ENCODE results near the gene MAU2. TPM values are rescaled to one million over a fixed set of nuclear protein-coding genes. Genes with fewer than 3 reads are reported as not detected.

The MAU2 gene
- total and polyA plus RNA-seq, 2 of the 13 experiments (the other 11 are each of a cell fraction or from before 2014, with no cell fraction given), result 16.8 to 33.8 TPM

DNA sequence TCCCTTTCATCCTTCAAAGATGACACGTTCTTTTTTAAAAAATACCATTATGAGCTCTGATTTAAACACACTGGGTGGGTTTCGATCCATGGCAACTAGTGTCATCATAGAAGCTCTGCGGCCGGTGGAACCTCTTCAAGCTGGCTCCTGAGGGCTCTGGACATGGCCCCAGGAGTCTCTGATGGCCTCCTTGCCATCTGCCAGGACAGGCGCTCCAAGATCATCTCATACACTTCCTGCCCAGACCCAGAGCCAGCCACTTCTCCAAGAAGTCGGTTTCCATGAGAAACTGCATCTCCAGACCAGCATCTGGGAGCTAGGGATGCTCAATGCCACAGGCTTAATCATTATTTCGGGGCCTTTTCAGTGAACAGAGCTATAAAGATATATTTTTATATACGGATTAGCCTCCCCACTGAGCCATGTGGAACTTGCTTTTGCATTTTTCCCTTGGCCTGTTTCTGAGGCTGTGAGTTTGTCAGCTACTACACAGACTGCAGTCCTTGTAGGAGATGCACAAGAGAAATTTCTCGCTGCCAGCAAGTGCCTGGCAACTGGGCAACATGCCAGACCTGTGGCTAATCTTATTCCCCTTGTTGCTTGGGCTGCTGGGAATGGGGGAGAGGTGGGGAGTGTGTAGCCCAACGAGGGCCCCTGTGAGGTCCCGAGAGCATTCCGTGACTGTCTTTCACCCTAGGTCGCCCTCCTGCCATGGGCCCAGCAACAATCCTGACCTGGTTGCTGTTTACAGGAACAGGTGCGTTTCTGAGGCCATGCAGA lies 16.3 kb upstream of the MAU2 start:
- 98% methylated on average over 9 of the region's 14 CpGs for WGBS (ENCODE audit: low lambda C conversion rate)
- no peaks in the 10 kb centered on the region for H3K27me3 ChIP-seq (ENCODE audit: control insufficient read depth in 1 of 2, insufficient read depth in 2 of 2, low read length in 2 of 2)
- H3K9ac ChIP-seq (ENCODE audit: insufficient read depth, low read depth, low read length), result no peak overlapping the region
- no peak overlapping the region for H2AFZ ChIP-seq (ENCODE audit: low read length)
- in situ Hi-C loops (cut with HindIII; ENCODE audit: extremely low pct_ligation_motif_present, low pct_unique_long_range_greater_than_20kb), result no loop called here
- intact Hi-C loops (cut with micrococcal nuclease; ENCODE audit: unreplicated experiment), result no loop called here
- no peak overlapping the region for H3K4me3 ChIP-seq (replicated peaks in 1 of 3; ENCODE audit: insufficient read depth in 1 of 3, low read depth in 2 of 3, low read length in 3 of 3)
- no peaks in the 10 kb centered on the region for H3K9me3 ChIP-seq (ENCODE audit: low read length)
- H3K27ac ChIP-seq (ENCODE audit: extremely low read length, insufficient read depth, low read length), result no peak overlapping the region
- no peak overlapping the region for H3K4me2 ChIP-seq (ENCODE audit: low read depth, low read length)
- H3K79me2 ChIP-seq (ENCODE audit: insufficient read depth, low read length), result no peaks in the 10 kb centered on the region
- POLR2A ChIA-PET, result no interaction called here
- H3K4me1 ChIP-seq (ENCODE audit: insufficient read depth, low read length), result no peaks in the 10 kb centered on the region
- no TSS peak for BruUV-seq (replicated peaks)
- no peaks in the 10 kb centered on the region for H4K20me1 ChIP-seq (ENCODE audit: insufficient read depth, low read length)
- DNase-seq (ENCODE audit: low spot score) (no peak), FAIRE-seq (no peak), ATAC-seq (no peak)
- CTCF ChIA-PET (ENCODE audit: low intra/inter-chr PET ratio, low total read pairs), result no interaction called here
- H3K36me3 ChIP-seq (replicated peaks in 1 of 2; ENCODE audit: control insufficient read depth in 1 of 2, insufficient read depth in 2 of 2, low read length in 2 of 2), result peaks cover 29 to 83% of the 10 kb centered on the region in 2 experiments; a peak in 4 of 5 replicates
- no peak for TF ChIP-seq SMYD3 (CRISPR knock-in tag; IDR thresholded peaks at IDR 0.05)
- TF ChIP-seq, protein P1, sequence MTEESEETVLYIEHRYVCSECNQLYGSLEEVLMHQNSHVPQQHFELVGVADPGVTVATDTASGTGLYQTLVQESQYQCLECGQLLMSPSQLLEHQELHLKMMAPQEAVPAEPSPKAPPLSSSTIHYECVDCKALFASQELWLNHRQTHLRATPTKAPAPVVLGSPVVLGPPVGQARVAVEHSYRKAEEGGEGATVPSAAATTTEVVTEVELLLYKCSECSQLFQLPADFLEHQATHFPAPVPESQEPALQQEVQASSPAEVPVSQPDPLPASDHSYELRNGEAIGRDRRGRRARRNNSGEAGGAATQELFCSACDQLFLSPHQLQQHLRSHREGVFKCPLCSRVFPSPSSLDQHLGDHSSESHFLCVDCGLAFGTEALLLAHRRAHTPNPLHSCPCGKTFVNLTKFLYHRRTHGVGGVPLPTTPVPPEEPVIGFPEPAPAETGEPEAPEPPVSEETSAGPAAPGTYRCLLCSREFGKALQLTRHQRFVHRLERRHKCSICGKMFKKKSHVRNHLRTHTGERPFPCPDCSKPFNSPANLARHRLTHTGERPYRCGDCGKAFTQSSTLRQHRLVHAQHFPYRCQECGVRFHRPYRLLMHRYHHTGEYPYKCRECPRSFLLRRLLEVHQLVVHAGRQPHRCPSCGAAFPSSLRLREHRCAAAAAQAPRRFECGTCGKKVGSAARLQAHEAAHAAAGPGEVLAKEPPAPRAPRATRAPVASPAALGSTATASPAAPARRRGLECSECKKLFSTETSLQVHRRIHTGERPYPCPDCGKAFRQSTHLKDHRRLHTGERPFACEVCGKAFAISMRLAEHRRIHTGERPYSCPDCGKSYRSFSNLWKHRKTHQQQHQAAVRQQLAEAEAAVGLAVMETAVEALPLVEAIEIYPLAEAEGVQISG (CRISPR knock-in tag; IDR thresholded peaks at IDR 0.05), result no peak
- TF ChIP-seq ZNF292 (CRISPR knock-in tag; IDR thresholded peaks at IDR 0.05; ENCODE audit: borderline replicate concordance, low read depth), result no peak
- no peak for TF ChIP-seq ARNT2 (CRISPR knock-in tag; IDR thresholded peaks at IDR 0.05; ENCODE audit: low read depth)
- no peak for TF ChIP-seq PHF8 (CRISPR knock-in tag; IDR thresholded peaks at IDR 0.05)
- TF ChIP-seq, protein P2, sequence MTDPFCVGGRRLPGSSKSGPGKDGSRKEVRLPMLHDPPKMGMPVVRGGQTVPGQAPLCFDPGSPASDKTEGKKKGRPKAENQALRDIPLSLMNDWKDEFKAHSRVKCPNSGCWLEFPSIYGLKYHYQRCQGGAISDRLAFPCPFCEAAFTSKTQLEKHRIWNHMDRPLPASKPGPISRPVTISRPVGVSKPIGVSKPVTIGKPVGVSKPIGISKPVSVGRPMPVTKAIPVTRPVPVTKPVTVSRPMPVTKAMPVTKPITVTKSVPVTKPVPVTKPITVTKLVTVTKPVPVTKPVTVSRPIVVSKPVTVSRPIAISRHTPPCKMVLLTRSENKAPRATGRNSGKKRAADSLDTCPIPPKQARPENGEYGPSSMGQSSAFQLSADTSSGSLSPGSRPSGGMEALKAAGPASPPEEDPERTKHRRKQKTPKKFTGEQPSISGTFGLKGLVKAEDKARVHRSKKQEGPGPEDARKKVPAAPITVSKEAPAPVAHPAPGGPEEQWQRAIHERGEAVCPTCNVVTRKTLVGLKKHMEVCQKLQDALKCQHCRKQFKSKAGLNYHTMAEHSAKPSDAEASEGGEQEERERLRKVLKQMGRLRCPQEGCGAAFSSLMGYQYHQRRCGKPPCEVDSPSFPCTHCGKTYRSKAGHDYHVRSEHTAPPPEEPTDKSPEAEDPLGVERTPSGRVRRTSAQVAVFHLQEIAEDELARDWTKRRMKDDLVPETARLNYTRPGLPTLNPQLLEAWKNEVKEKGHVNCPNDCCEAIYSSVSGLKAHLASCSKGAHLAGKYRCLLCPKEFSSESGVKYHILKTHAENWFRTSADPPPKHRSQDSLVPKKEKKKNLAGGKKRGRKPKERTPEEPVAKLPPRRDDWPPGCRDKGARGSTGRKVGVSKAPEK (CRISPR knock-in tag; IDR thresholded peaks at IDR 0.05; ENCODE audit: borderline replicate concordance), result no peak
- TF ChIP-seq, protein P3, sequence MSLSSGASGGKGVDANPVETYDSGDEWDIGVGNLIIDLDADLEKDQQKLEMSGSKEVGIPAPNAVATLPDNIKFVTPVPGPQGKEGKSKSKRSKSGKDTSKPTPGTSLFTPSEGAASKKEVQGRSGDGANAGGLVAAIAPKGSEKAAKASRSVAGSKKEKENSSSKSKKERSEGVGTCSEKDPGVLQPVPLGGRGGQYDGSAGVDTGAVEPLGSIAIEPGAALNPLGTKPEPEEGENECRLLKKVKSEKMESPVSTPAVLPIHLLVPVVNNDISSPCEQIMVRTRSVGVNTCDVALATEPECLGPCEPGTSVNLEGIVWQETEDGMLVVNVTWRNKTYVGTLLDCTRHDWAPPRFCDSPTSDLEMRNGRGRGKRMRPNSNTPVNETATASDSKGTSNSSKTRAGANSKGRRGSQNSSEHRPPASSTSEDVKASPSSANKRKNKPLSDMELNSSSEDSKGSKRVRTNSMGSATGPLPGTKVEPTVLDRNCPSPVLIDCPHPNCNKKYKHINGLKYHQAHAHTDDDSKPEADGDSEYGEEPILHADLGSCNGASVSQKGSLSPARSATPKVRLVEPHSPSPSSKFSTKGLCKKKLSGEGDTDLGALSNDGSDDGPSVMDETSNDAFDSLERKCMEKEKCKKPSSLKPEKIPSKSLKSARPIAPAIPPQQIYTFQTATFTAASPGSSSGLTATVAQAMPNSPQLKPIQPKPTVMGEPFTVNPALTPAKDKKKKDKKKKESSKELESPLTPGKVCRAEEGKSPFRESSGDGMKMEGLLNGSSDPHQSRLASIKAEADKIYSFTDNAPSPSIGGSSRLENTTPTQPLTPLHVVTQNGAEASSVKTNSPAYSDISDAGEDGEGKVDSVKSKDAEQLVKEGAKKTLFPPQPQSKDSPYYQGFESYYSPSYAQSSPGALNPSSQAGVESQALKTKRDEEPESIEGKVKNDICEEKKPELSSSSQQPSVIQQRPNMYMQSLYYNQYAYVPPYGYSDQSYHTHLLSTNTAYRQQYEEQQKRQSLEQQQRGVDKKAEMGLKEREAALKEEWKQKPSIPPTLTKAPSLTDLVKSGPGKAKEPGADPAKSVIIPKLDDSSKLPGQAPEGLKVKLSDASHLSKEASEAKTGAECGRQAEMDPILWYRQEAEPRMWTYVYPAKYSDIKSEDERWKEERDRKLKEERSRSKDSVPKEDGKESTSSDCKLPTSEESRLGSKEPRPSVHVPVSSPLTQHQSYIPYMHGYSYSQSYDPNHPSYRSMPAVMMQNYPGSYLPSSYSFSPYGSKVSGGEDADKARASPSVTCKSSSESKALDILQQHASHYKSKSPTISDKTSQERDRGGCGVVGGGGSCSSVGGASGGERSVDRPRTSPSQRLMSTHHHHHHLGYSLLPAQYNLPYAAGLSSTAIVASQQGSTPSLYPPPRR (CRISPR knock-in tag; IDR thresholded peaks at IDR 0.05; ENCODE audit: borderline replicate concordance), result no peak
- no peak for TF ChIP-seq ZNF451 (CRISPR knock-in tag; IDR thresholded peaks at IDR 0.05)
- TF ChIP-seq, protein P4, sequence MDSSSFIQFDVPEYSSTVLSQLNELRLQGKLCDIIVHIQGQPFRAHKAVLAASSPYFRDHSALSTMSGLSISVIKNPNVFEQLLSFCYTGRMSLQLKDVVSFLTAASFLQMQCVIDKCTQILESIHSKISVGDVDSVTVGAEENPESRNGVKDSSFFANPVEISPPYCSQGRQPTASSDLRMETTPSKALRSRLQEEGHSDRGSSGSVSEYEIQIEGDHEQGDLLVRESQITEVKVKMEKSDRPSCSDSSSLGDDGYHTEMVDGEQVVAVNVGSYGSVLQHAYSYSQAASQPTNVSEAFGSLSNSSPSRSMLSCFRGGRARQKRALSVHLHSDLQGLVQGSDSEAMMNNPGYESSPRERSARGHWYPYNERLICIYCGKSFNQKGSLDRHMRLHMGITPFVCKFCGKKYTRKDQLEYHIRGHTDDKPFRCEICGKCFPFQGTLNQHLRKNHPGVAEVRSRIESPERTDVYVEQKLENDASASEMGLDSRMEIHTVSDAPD (CRISPR knock-in tag; IDR thresholded peaks at IDR 0.05), result no peak
- TF ChIP-seq ZNF83 (CRISPR knock-in tag; IDR thresholded peaks at IDR 0.05; ENCODE audit: borderline replicate concordance), result no peak

Measured in HepG2 (cell line).